RKO (cell line): ENCODE data around the gene TRNAU1AP.
"Not testable (repeated sequence)": the region's sequence is repeated elsewhere in the genome, so short reads cannot be mapped to it uniquely, and the experiment has no call there.

Source experiments
- DNase-seq: peaks from one replicate; pipeline ENCODE4 v3.0.0-alpha.2; 2016; ENCODE audit warnings: low spot score

TRNAU1AP gene

DNA sequence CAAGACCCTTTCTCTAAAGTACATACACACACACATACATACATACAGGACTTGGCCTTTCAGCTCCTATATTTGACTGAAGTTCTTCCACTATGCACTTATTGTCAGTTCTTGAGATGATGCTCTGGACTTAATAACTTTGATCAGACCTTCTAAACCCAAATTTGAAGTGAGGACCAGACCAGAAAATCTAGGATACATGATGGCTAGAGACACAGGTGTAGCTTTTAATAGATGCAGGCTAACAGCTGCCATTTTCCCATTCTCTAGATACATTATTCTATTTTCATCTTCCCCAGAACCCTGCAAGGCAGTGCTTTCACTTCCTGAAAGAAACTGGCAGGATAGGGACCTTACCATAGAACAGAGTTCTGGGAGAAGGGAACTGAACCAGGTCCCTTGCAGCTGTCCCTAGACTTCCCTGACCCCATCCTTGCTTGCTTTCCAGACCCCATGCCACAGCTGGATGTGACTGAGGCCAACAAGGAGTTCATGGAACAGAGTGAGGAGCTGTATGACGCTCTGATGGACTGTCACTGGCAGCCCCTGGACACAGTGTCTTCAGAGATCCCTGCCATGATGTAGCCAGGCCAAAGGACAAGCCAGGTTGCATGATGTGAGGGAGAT lies 24.3 kb downstream of the TRNAU1AP start:
- DNase-seq = no peak

DNA sequence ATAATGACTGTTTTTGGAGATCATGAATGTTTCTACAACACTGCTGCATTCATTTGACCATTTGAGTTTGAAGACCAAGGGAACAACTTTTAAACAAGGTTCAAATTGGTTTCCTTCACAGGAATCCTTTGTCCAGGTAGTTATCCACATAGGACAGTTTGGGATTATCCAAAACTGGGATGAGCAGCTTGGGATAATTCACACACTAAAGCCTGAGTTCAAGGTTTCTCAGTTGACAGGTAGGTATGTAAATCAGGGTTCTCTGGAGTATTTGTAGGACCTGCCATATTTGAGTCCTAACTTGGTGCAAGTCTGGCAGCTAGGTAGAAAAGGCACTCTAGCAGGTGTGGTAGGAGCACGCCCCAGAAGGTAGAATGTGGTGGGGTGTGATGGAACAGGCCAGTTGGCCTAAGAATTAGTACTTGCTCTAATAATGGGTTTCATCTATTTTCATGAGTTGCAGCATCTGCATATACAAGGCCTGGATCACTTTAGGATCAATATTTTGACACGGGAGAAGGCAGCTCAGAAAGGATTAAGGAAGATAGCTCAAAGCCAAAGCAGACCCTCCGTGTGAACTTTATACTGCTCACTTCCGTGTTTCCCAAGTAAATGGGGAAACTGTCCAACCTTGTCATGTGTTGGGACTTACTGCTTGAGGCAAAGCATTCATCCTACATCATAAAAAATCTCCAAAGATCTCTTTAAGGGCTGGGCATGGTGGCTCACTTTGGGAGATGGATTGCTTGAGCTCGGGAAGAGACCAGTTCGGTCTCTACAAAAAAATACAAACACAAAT lies 25.1 kb downstream of the TRNAU1AP start:
- no peak for DNase-seq

GRCh38 chr1:28578696-28579218 lies 25.9 kb downstream of the TRNAU1AP start:
- DNase-seq = no peak

- DNase-seq = peak; percentile 53
These were observed 26.5 kb downstream of the TRNAU1AP start for GRCh38 chr1:28579401-28579800.

- peak; percentile 68 for DNase-seq
These were observed 28.0 kb downstream of the TRNAU1AP start for GRCh38 chr1:28580722-28581530.

- peak; percentile 97 for DNase-seq
These were observed 28.8 kb downstream of the TRNAU1AP start for GRCh38 chr1:28581531-28582247.

GRCh38 chr1:28582248-28582615 lies 29.3 kb downstream of the TRNAU1AP start:
- DNase-seq = peak; percentile 61

DNA sequence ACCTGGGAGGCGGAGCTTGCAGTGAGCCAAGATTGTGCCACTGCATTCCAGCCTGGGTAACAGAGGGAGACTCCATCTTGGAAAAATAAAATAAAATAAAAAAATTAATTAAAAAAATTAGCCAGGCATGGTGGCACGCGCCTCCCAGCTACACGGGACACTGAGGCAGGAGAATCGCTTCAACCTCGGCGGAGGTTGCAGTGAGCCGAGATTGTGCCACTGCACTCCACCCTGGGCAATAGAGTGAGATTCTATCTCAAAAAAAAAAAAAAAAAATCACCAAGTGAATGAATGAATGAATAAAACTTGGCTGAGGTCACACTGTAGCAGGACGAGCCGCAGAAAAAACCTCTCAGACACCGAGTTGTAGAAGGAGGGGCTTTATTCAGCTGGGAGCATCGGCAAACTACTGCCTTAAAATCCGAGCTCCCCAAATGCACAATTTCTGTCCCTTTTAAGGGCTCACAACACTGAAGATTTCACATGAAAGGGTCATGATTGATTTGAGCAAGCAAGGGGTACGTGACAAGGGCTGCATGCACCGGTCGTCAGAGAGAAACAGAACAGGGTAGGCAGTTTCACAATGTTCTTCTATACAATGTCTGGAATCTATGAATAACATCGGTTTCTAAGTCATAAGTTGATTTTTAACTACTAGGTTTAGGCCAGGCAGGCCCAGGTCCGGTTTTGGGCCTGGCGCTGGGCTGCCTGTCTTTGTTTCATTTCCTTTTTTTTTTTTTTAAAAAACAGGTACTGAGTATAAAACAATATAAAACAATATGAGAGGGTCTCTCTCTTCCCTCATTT lies 33.9 kb downstream of the TRNAU1AP start:
- not testable (repeated sequence) for DNase-seq

DNA sequence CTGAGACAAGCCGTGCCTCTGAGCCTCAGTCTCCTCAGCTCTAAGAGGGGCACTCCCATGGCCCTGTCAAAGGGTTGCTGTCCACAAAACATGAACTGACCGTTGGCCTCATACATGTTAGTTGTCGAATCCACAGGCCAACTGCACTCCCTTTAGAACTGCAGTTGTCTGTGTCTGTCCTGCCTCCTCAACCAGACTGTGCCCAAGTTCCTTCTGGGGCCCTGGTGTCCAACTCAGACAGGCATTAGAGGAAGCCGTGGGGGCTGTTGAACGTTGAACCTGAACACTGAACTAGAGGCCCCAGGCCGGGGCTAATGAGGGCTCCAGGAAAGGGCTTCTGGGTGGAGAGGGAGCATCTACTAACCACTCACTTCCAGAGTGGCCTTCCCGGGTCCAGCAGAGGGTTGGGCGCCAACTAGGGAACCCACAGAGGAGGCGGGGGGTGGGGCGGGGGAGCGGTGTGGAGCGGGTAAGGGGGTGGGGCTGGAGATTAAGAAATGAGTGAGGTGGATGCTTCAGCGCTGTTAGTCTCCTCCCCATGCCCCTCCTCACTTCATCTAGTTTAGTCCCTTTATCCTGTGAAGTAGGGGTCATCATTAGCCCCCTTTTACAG lies 38.9 kb downstream of the TRNAU1AP start, which contains the start of gene RAB42:
Gene RAB42, plus strand, starts transcription at position 558 of the 613 bp plus-strand sequence. CDS start 247 bp downstream, outside the sequence.
- no peak for DNase-seq

GRCh38 chr1:28592321-28593071 lies 39.6 kb downstream of the TRNAU1AP start:
- no peak for DNase-seq

DNA sequence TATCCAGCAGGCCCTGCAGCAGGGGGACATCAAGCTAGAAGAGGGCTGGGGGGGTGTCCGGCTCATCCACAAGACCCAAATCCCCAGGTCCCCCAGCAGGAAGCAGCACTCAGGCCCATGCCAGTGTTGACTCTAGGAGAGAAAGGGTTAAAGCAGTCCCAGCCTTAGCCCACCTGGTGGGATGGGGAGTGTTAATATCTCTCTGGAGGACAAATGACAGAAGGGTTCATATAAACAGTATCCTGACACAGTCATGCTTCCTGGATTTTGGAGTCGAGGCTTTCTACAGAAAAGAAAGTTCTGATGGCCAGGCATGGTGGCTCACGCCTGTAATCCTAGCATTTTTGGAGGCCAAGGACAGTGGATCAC lies 41.1 kb downstream of the TRNAU1AP start:
- not testable (repeated sequence) for DNase-seq

DNA sequence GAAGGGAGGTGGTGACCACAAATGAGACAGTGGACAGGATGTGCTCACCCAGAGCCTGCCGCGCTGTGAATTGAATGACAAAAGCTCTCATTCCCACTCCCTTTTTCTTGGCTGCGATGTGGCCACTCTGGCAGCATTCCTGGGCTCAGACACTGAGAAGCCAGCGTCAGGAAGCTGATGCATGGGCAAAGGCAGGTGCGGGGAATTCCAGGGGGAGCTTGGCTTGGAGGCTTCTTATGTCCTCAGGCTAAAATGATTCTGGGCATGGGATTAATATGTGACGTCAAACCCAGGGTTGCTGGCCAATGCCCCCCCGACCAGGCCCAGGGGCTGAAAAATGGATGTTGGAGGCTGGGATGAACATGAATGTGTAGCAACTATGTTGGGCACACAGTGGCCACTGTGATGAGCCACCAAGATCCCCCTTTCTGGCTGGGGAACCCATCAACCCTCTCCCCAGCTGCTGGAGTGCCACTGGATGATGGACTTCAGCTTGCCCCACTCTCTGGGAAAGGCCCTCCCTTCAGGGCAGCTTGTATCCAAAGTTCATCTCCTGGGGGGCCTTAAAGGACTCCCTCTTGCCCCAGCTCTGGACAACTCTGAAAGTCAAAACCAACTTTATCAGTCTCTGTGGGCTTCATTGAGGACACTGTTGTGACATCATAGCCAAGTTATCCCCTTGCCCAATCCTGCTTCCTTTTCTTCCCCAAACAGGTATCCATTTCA lies 42.0 kb downstream of the TRNAU1AP start:
- not testable (repeated sequence) for DNase-seq

DNA sequence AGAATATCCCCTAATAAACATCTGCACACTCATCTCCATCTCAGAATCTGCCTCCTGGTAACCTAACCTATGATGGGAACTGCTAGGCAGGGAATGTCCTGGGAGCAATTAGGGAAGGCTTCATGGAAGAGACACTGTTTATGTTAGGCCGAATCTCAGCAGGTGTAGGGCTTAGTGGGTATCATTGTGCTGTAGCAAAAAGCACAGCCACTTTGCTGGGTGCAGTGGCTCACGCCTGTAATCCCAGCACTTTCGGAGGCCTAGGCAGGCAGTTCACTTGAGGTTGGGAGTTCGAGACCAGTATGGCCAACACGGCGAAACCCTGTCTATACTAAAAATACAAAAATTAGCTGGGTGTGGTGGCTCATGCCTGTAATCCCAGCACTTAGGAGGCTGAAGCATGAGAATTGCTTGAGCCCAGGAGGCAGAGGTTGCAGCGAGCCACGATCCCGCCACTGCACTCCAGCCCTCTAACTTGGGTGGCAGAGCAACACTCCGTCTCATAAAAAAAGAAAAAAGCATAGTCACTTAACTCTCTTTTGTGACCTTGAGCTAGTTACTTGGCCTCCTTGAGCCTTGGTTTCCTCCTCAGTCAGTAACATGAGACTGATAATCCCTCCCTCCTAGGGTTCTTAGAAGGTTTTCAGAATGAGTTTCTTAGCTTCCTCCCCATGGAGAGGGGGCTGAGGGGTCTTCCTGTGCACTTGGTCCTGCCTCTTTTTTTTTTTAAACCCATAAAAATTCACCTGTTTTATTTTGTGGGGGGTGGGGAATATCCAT lies 42.7 kb downstream of the TRNAU1AP start:
- no peak for DNase-seq

DNA sequence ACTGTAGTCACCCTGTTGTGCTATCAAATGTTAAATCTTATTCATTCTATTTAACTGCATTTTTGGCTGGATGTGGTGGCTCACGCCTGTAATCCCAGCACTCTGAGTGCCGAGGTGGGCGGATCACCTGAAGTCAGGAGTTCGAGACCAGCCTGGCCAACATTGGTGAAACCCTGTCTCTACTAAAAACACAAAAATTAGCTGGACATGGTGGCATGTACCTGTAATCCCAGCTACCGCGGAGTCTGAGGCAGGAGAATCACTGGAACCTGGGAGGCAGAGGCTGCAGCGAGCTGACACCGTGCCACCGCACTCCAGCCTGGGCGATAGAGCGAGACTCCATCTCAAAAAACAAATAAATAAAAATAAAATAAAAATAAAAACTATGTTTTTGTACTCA lies 43.4 kb downstream of the TRNAU1AP start:
- not testable (repeated sequence) for DNase-seq

- peak; percentile 62 for DNase-seq
These were observed 48.8 kb downstream of the TRNAU1AP start for GRCh38 chr1:28601696-28602095.

GRCh38 chr1:28602536-28603439 lies 49.9 kb downstream of the TRNAU1AP start:
- peak; percentile 82 for DNase-seq

- no peak for DNase-seq
These were observed 51.5 kb downstream of the TRNAU1AP start for GRCh38 chr1:28604411-28604810.
